Left lobe of liver (tissue), 2 donors: ENCODE results near the gene TSNAX. TPM values are rescaled to one million over a fixed set of nuclear protein-coding genes. Genes with fewer than 3 reads are reported as not detected.
"Not testable (repeated sequence)": the region's sequence is repeated elsewhere in the genome, so short reads cannot be mapped to it uniquely, and the experiment has no call there.

Experiments
- ATAC-seq: fragments of 200-7000 bp; cut with Tn5 transposase; one replicate; pipeline ENCODE4 v1.9.1; 2020; ENCODE audit warnings: mild to moderate bottlenecking, moderate library complexity
- DNase-seq: peaks from one replicate; pipeline ENCODE4 v3.0.0-alpha.2; 2020; ENCODE audit warnings: low spot score
- total RNA-seq: library from RNA; stranded (reverse); gene quantifications from one replicate; pipeline ENCODE4 v1.2.1, GENCODE V29; 2021
- donor health status: DM: no; HTN: no; CAD: no; lungs with moderate emphysema.
- donor health status: DM: no; HTN: yes; CAD: no.

TSNAX gene
- total RNA-seq, 1 donor from 2014 or later = 13.3 TPM

- ATAC-seq (no peak), DNase-seq (no peak)
These were observed 30.3 kb downstream of the TSNAX start for GRCh38 chr1:231558708-231559185.

DNA sequence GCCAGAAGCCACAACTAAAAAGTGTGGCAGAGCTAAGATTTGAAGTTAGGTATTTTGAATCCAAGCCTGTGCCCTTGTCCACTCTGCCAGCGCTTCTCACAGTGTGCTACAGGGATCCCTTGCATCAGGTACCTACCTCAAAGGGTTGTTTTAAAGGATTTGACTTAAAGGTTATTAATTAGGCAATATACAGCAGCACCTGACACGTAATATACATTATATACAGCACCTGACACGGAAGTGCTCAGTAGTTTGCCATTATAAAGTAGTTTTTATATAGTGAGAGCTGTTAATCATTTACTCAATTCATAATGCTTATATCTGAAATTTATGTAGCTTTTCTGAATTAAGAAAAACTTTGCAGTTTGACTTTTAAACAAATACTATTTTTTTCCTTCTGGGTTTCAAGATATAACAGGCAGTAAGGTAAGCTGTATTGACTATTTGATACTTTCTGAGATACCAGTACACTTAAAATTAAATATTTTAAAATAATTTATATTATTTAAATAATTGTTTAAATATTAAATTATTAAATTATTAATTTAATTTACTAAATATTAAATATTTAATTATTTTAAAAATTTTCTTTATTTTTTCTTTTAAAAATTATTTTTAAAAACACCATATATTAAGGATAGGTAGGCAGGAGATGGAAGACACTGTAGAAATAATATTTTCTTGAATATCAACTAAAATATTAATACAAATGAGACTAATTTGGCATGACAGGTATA is 33.3 kb downstream of the TSNAX start:
- DNase-seq = no peak
- ATAC-seq = no peak

GRCh38 chr1:231563247-231563646 is 34.8 kb downstream of the TSNAX start:
- DNase-seq (no peak), ATAC-seq (no peak)

DNA sequence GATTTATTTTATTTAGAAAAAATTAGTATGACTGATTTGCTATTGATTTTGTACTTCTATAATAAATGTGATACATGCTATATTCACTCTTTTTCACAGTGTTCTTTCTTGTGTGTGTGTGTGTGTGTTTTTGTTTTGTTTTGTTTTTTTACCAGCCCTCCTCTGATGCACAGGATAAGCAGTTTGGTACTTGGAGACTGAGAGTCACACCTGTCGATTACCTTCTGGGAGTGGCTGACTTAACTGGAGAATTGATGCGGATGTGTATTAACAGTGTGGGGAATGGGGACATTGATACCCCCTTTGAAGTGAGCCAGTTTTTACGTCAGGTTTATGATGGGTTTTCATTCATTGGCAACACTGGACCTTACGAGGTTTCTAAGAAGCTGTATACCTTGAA is 35.9 kb downstream of the TSNAX start:
- no peak for ATAC-seq
- no peak for DNase-seq

GRCh38 chr1:231566496-231566895 is 38.0 kb downstream of the TSNAX start:
- ATAC-seq (no peak), DNase-seq (no peak)

GRCh38 chr1:231570262-231570661 is 41.8 kb downstream of the TSNAX start:
- ATAC-seq, DNase-seq: not testable (repeated sequence)

- no peak for DNase-seq
- ATAC-seq = no peak
These were observed 43.4 kb downstream of the TSNAX start for GRCh38 chr1:231571904-231572303.

DNA sequence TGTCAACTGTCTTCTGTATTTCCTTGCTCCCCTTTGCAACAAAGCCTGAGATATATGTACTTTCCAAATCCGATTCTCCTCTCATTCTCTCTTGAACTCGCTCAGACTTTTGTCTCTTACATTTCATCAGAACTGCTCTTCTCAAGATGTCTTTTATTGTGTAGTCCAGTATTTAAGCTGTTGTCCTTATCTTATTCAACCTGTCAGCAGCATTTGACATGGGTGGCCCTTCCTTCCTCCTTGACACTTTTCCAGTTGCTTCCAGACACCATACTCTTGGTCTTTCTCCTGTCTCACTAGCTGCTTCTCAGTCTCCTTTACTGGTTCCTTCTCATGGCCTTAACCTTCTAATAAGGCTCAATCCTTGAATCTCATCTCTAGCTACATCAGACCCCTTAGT is 47.0 kb downstream of the TSNAX start:
- ATAC-seq = no peak
- no peak for DNase-seq

- ATAC-seq = no peak
- DNase-seq = no peak
These were observed 48.6 kb downstream of the TSNAX start for GRCh38 chr1:231576804-231577718.

GRCh38 chr1:231580874-231581273 is 52.4 kb downstream of the TSNAX start:
- no peak for ATAC-seq

DNA sequence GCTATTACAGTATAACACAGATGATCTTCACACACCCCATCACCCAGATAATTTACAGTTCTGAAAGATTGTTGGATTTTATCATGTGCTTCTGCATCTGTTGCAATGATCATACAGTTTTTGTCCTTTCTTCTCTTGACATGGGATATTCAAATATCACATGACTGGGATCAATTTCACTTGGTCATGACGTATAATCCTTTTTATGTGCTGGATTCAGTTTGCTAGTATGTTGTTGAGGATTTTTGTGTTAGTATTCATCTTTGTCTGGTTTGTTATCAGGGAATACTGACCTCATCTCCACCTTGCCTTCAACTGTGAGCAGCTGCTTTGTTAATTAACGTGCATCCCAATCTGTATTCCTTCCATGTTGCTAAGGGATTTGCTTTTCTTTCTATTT is 53.4 kb downstream of the TSNAX start:
- no peak for ATAC-seq
- DNase-seq = no peak

More at GRCh38 chr1:231580874-231581273, 52.4 kb downstream of the TSNAX start:
- DNase-seq = no peak

GRCh38 chr1:231583376-231583775 is 54.9 kb downstream of the TSNAX start:
- no peak for DNase-seq
- no peak for ATAC-seq

DNA sequence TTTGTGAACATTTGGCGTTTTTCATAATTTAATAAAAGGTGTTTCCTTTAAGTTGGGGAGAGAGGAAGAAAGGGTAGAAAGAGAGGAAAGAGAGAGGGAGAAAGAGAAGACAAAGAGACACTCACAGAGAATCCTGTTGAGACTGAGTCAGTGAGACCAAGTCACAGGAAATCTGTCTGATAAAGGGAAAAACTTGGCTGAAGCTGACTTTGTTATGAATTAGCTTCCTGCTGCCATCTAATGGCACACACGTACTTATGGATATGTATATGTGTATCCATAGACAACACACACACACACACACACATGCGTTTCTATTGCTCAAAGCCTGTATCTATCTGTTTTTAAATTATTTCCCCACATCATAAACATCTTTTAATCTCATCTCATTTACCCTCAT is 55.6 kb downstream of the TSNAX start:
- ATAC-seq (peak; percentile 53), DNase-seq (no peak)

DNA sequence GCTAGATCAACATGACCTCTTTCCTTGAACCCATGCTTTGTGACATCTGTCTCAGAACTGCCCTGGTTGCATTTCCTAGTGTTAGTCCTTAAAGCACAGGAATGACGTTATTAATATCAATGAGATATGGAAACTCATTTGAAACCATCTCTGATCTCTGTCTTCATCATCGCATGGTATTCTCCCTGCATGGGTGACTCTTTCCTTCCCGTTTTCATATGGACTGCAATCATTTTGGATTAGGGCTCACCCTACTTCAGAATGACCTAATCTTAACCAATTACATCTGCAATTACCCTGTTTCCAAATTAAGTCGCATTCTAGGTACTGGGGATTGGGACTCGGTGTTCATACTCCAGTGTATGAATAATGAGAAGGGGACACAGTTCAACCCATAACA is 56.5 kb downstream of the TSNAX start:
- ATAC-seq = no peak
- DNase-seq = no peak

GRCh38 chr1:231590453-231591198 is 62.2 kb downstream of the TSNAX start:
- peak; percentile 96 for ATAC-seq

DNA sequence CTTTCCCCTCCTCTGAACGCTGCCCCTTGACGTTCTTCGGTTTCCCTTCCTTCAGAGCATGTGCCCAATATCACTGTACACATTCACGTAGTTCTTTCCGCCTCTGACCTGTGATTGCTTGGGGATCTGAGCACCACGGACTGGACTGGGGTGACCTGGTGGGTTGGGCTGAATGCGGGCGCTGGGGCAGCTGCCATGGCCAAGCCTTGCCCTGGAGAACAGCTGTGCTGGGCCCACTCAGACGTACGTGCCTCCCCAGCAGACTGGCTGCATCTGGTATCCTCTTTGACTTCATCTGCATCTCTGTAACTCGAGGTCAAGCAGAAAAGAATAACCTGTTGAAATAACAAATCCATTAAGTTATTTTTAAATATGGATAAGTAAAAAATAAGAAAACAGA is 63.0 kb downstream of the TSNAX start:
- no peak for DNase-seq
- ATAC-seq = no peak

More at GRCh38 chr1:231590453-231591198, 62.2 kb downstream of the TSNAX start:
- no peak for DNase-seq

- no peak for ATAC-seq
- no peak for DNase-seq
These were observed 64.3 kb downstream of the TSNAX start for GRCh38 chr1:231592809-231593208.

DNA sequence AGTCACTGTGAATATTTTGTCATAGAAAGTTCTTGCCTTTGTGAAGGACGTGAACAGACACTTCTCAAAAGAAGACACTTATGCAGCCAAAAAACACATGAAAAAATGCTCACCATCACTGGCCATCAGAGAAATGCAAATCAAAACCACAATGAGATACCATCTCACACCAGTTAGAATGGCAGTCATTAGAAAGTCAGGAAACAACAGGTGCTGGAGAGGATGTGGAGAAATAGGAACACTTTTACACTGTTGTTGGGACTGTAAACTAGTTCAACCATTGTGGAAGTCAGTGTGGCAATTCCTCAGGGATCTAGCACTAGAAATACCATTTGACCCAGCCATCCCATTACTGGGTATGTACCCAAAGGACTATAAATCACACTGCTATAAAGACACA is 64.8 kb downstream of the TSNAX start:
- not testable (repeated sequence) for DNase-seq, ATAC-seq

DNA sequence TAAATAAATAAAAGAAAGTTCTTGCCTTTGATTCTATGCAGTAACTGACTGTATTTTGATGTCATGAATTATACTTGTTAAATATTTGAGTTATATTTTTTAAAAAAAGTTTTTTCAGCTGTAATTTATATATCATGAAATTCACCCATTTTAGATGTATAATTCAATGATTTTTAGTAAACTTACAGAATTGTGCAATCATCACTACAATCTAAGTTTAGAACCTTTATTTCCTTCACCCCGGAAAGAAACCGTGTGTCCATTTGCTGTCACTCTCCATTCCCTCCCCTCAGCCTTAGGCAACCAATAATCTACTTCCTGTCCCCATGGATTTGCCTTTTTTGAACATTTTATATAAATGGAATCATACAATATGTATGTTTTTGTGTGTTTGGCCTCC is 65.7 kb downstream of the TSNAX start:
- ATAC-seq (no peak), DNase-seq (no peak)

DNA sequence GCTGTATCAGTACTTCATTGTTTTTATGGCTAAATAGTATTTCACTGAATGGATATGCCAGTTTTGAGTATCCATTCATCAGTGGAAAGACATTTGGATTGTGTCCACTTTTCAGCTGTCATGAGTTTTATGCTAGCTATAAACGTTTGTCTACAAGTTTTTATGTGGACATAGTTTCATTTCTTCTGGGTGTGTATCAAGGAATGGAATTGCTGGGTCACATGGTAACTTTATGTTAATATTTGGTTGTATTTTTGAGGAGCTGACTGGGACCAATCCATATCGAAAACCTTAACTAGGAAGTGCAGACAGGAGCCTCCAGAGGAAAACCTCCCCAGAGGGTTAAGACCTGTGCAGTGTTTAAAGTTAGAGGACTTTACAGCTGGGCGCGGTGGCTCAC is 66.3 kb downstream of the TSNAX start:
- no peak for ATAC-seq
- DNase-seq = no peak

GRCh38 chr1:231596337-231596791 is 67.9 kb downstream of the TSNAX start:
- ATAC-seq (no peak), DNase-seq (no peak)
